ENCODE results near the gene IQSEC3.
A peak's percentile ranks its signal among the peaks of the same experiment; 100 is the strongest.
"Not testable (repeated sequence)": the region's sequence is repeated elsewhere in the genome, so short reads cannot be mapped to it uniquely, and the experiment has no call there.

Gene IQSEC3

GRCh38 chr12:214003-214741, 147.6 kb downstream of the IQSEC3 start, which contains the start of gene SLC6A12:
Gene SLC6A12, minus strand, starts transcription at chr12:214157. Its CDS starts 4,171 bp downstream, at chr12:209986.
- no peak for DNase-seq (ENCODE audit: low read depth in 2 of 2)

GRCh38 chr12:215116-215515, 148.5 kb downstream of the IQSEC3 start:
- DNase-seq (ENCODE audit: low read depth in 2 of 2), result no peak

GRCh38 chr12:217029-217428, 150.5 kb downstream of the IQSEC3 start:
- not testable (repeated sequence) for DNase-seq (ENCODE audit: low read depth in 2 of 2)

GRCh38 chr12:218221-218620, 151.7 kb downstream of the IQSEC3 start:
- DNase-seq (ENCODE audit: low read depth in 2 of 2), result no peak

GRCh38 chr12:218728-219590, 152.4 kb downstream of the IQSEC3 start:
- DNase-seq (ENCODE audit: low read depth in 2 of 2), result no peak

- DNase-seq (ENCODE audit: low read depth in 2 of 2), result peak; percentile 65 to 69
Observed at GRCh38 chr12:219891-220352, 153.4 kb downstream of the IQSEC3 start.

GRCh38 chr12:220491-220890, 153.9 kb downstream of the IQSEC3 start:
- no peak for DNase-seq (ENCODE audit: low read depth in 2 of 2)

- no peak for DNase-seq (ENCODE audit: low read depth in 2 of 2)
Observed at GRCh38 chr12:220946-221550, 154.5 kb downstream of the IQSEC3 start.

GRCh38 chr12:221736-222135, 155.2 kb downstream of the IQSEC3 start:
- no peak for DNase-seq (ENCODE audit: low read depth in 2 of 2)

- no peak for DNase-seq (ENCODE audit: low read depth in 2 of 2)
Observed at GRCh38 chr12:223841-224240, 157.3 kb downstream of the IQSEC3 start.

- no peak for DNase-seq (ENCODE audit: low read depth in 2 of 2)
Observed at GRCh38 chr12:224330-224729, 157.8 kb downstream of the IQSEC3 start.

- DNase-seq (ENCODE audit: low read depth in 2 of 2), result no peak
Observed at GRCh38 chr12:225012-225411, 158.4 kb downstream of the IQSEC3 start.

GRCh38 chr12:226401-226800, 159.8 kb downstream of the IQSEC3 start:
- no peak for DNase-seq (ENCODE audit: low read depth in 2 of 2)

GRCh38 chr12:227286-227915, 160.8 kb downstream of the IQSEC3 start:
- DNase-seq (ENCODE audit: low read depth in 2 of 2), result no peak
